GM21381 (cell line): Measurements from ENCODE around the gene POU2F1.
A peak's percentile ranks its signal among the peaks of the same experiment; 100 is the strongest.

Source experiments
- ATAC-seq: cut with Tn5 transposase; IDR thresholded peaks from one replicate; pipeline ENCODE4 v1.9.1; 2021; ENCODE audit warnings: mild to moderate bottlenecking, moderate library complexity; ENCODE audit not compliant: unreplicated experiment

The POU2F1 gene

GRCh38 chr1:167412920-167413319 lies 192.2 kb downstream of the POU2F1 start:
- no peak for ATAC-seq

GRCh38 chr1:167413328-167413727 lies 192.6 kb downstream of the POU2F1 start:
- ATAC-seq, result no peak

DNA sequence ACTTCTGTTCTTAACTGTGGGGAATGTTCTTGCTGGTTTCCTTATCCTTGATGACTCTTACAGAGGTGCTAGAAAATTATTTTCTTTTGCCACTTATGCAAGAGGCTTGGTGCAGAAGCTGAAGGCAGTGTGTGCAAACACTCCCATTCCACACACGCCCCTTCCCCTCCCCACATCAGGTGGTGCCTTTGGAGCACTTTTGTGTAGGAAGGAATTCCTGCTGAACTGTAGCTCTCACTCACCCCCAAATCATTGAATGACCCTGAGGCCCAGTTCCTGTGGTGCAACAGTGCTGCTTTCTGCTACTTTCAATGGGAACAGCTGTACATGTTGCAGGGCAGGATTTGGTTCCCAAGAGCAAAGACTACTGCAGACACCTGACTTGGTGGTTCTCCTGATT lies 195.8 kb downstream of the POU2F1 start:
- no peak for ATAC-seq

DNA sequence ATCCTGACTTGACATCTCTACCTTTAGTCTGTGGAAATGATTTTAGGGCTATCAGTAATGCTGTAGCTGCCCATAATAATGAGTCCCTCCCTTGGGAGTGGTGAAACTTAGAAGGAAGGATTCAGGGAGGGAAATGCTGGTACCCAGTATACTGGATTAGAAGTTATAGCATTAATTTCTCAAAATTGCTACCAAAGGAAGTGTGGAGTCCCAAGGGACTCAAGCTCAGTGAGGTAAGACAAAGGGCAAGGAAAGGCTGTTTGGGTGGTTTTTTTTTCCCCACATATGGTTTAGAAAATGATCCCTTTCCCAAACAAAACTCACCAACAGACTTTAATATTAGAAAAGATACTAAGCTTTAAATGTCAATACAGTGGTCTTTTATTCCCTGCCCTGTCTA lies 197.7 kb downstream of the POU2F1 start:
- ATAC-seq, result no peak

DNA sequence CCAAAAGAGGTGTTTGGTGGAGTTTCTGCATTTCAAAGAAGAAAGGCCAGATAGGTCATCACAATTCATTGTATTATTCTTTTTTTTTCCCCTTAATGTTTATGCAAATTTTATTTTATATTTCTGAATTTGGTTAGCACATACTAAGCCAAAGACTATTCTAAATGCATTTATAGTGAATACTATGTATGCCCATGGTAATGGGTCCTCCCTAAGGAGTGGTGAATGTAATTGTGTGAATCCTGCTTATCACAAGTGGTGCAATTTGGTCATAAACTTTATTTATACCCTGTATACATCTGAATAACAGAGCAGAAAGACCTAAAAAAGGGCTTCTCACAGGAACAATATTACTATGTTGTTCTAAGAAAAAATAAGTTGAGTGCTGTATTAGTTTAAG lies 198.6 kb downstream of the POU2F1 start:
- ATAC-seq, result no peak

- no peak for ATAC-seq
Observed at GRCh38 chr1:167420510-167420909, 199.8 kb downstream of the POU2F1 start.

DNA sequence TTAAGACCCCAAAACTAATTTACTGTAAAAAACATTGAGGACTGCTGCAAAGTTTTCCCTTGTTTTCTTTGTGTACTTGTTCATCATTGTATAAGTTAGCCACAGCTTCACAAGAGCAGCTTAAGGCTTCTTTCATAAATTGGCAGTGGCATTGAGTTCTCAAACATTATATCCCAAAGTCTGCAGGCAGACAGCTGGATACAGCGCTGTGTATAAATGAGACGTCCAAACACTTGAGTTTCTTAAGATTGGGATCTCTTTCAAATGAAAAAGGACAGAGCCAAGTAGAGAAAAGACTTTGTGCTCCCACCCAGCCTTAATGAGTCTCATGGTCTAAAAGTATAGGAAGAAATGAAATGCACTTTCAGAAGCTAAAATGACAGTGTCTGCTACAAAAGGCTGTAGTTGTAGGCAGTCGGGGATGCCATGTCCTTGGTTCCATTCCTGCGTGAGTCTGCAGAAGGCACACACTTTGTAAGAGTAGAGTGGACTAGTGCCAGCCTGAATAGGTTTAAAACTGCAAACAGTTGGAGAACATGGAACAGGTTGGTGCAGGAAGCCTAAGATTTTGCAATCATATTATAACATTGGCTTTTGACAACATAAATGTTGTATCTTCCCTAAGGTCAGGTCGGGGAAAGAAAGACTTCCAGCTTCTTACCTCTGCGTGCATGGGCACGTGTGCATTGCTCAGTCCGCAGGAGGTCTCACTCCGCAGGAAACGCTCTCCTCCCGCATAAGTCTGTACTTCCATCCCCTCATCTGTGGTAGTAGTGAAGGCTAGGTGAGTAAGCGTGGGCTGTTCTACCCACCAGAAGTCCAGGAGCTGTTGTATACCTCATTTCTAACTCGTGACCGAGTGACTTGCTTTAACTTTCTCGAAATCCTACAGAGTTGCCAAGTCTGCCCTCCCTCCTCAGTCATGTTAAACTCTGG lies 203.3 kb downstream of the POU2F1 start:
- ATAC-seq, result no peak

DNA sequence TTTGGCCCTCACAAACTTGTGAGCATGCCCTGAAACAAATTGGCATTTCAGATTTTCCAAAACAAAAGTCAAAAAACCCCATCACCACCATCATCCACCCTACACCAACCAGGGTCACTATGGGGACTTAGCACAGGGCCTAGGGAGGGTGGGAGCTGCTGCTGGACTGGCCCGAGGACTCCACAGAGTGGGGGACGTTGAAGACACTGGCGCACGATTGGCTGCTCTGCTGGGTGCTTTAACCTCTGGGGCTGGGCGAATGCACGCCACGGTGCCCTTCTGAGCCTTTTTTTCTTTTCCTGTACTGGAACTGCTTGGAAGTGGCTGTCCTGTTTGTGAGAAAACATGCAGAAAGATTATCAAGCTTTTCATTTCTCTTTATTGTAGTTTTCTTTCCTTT lies 204.8 kb downstream of the POU2F1 start:
- ATAC-seq, result no peak

DNA sequence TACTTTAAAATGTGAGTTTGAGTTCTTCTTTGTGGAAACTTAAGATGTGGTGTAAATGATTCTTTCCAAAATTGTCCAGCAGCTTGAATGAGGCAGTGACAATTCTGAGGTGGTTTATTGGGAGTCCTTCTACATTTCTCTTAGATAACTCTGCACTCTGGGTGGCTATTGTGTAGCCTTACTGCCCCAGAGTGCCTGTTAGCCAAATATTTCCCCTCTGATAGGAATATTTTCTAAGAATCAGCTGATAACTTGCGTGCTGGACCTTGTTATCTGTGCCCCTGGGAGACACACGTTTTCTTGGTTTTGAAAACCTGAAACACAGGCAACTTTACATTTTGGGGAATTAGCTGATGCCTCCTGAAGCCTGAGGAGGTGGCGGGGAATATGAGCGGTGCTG lies 206.0 kb downstream of the POU2F1 start:
- no peak for ATAC-seq

DNA sequence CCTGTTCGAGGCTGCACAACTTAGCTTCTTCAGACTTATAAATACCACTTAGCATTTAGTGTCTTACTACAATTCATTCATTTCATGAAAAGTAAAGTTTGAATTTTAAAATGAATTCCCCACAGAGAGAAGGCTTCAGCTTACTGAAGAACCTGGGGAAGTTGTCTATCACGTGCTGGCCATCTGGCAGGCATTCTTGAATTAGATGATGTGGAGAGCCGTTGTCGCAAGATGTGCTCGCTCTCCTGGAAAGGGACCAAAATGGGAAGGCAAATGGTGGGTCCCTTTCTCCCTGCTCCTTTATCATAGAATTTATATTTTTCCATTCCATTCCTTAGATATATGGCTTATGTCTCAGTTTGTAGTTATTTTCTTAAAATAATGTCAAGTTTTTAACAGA lies 207.2 kb downstream of the POU2F1 start:
- ATAC-seq, result no peak

DNA sequence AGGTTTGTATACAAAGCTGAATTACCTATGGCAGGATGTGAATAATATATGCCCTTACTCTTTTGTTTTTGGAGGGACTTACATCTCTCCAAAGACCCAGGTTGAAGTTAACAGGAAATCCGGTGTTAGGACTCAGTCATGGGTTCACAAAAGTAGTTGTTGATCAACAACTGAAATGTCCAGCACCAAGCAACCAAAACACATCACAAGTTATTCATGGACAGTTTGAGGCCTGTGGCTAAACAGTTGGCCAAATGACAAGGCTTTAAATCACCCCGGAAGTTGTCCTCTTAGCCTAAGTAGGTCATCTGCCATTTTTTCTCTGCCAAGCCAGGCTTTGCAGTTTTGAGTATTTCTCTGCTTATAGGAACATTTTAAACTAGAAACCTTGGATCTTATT lies 207.7 kb downstream of the POU2F1 start:
- ATAC-seq, result no peak

- ATAC-seq, result peak; percentile 46
Observed at GRCh38 chr1:167429612-167430011, 208.9 kb downstream of the POU2F1 start.

- ATAC-seq, result peak; percentile 30
Observed at GRCh38 chr1:167430134-167430848, 209.6 kb downstream of the POU2F1 start.

DNA sequence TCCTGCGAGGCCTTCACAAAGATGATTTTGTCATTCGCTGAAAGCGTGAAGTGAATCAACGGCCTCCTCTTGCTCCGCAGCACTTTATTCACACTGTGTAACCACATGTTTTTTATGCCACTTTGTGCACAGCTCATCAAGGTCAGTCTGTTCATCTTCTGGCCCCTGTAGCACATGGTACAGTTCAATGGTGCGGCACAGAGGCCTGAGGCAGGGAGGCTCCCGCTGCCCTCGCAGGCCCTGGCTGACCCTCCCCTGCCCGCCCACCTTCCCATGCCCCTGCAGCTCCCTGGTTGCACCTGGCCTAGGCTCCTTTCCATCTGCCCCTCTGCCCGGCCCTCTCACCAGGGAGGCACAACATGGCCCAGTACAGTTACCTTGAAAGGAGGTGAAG lies 210.2 kb downstream of the POU2F1 start:
- peak; percentile 29 for ATAC-seq

DNA sequence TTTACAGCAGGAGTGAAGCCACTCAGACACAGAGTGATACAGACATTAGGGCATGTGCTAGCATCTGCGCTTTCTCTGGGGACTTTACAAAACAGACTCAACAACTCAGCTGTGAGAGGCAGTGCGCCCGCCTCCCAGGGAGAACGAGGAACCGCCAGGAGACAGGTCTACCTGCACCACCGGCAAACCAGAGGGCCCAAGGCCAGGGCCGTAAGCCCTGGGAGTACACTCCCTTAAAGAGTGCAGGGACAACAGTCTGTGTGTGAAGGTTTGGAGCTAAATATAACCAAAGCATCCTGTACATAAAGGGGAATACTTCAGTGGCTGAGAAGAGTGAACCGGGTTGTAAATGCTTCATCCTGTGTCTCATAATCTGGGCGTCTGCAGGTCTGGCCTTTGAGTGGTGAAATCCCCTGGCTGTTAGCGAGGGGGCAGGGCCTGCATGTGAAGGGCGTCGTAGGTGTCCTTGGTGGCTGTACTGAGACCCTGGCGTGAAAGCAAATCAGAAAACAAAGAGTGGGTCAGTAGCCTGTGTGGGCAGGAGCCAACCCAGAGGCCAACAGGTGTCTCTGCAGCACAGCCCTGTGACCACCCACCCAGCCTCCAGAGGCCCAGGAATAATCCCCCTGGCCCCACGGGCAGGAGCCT lies 210.7 kb downstream of the POU2F1 start:
- ATAC-seq, result no peak

GRCh38 chr1:167431909-167432650 lies 211.4 kb downstream of the POU2F1 start:
- ATAC-seq, result no peak

DNA sequence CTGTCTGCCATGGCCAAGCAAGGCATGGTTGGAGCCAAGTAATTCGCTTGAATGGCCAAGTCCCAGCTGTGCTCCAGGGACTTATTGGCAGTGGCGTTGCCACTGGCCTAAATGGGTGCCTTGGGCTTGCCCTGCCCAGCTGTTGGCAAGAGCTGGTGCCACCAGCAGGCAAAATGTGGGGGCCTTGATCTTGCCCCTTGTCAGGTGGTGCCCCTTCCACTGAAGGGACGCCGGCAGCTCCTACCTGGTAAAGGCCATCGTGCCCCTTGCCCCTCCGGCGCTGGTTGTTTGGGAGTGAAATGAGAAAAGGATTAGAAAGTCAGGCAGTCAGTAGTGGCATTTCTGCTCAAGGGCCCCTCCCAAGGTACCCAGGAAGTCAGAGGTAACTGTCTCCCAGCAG lies 212.1 kb downstream of the POU2F1 start:
- ATAC-seq, result no peak

DNA sequence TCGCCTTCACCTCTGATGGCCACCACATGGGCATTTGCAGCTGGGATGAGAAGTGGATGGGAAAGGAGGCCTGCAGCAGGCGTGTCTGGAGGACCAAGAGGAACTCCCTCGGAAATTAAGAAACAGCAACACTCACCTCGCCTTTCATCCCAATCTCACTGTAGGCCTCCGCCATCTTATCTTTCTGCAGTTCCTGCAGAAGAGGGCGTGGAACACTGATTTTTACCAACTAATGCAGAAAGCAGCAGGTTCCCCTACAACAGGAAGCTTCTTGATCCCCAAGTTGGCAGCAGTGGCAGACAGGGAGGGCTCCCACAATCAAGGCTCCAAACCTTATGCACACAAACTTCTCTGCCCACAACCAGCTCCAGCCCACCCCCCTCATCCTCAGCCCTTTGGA lies 213.2 kb downstream of the POU2F1 start:
- no peak for ATAC-seq

GRCh38 chr1:167434306-167434705 lies 213.6 kb downstream of the POU2F1 start:
- no peak for ATAC-seq

DNA sequence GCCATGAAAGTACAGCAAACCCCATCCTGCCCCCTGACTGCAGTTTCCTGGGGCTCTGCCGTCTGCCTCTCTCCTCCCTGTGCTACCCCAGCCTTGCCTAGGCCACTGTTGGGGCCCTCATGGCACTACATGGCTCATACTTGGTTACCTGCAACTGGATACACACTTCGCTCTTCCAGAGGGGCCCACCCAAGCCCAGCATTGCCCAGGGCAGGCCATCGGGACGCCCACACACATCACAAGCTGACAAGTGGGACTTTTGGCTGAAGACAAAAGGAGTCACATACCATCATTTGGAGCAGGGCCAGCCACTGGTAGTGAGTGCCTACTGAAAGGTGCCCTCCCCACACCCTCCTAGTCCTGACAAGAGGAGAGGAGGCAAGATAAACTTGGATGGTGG lies 214.8 kb downstream of the POU2F1 start:
- ATAC-seq, result no peak
